Mesodermal cell (in vitro differentiated cells): Measurements from ENCODE around the gene WASL.
A peak's percentile ranks its signal among the peaks of the same experiment; 100 is the strongest.
"Not testable (repeated sequence)": the region's sequence is repeated elsewhere in the genome, so short reads cannot be mapped to it uniquely, and the experiment has no call there.

Experiments used
- H3K27ac ChIP-seq: 2 replicates; pipeline ENCODE4 v1.7.0; 2013; ENCODE audit warnings: mild to moderate bottlenecking, low read depth, low read length, moderate library complexity; ENCODE audit not compliant: severe bottlenecking
- H3K36me3 ChIP-seq: 2 replicates; pipeline ENCODE4 v1.7.1; 2013; ENCODE audit warnings: mild to moderate bottlenecking, low read length, moderate library complexity; ENCODE audit not compliant: control insufficient read depth, insufficient read depth
- H3K4me1 ChIP-seq: one replicate; pipeline ENCODE4 v1.7.1; 2013; ENCODE audit warnings: mild to moderate bottlenecking, low read length; ENCODE audit not compliant: insufficient read depth, control insufficient read depth, poor library complexity, severe bottlenecking
- H3K4me3 ChIP-seq: 2 replicates; pipeline ENCODE4 v1.7.0; 2013; ENCODE audit warnings: low read length, control low read depth, mild to moderate bottlenecking; ENCODE audit not compliant: insufficient read depth, poor library complexity, severe bottlenecking; ENCODE audit errors: extremely low read depth
- H3K9me3 ChIP-seq: 2 replicates; pipeline ENCODE4 v1.7.1; 2013; ENCODE audit warnings: mild to moderate bottlenecking, low read length, moderate library complexity; ENCODE audit not compliant: control insufficient read depth
- WGBS, 2 experiments: methylation state at CpG; one replicate each; pipeline ENCODE4 v1.1.5; 2013; ENCODE audit warnings: missing lambda C conversion rate in 2 of 2; ENCODE audit not compliant: insufficient coverage in 2 of 2; 5-methylcytosine and 5-hydroxymethylcytosine counted together

The WASL gene

GRCh38 chr7:123734498-123734897 is 14.3 kb downstream of the WASL start:
- Histone ChIP-seq H3K4me1 (no peaks in the 10 kb centered on the region), H3K27ac (no peak overlapping the region), H3K9me3 (peaks cover 3% of the 10 kb centered on the region), H3K4me3 (no peak overlapping the region), H3K36me3 (peaks cover 4% of the 10 kb centered on the region)
- WGBS, 2 experiments, result no CpG with 5 or more reads among the region's 3 CpGs

GRCh38 chr7:123732413-123733091 is 16.3 kb downstream of the WASL start:
- H3K4me3 ChIP-seq, result no peak overlapping the region
- H3K36me3 ChIP-seq, result peaks cover 4% of the 10 kb centered on the region
- H3K9me3 ChIP-seq, result peaks cover 3% of the 10 kb centered on the region
- peaks cover under 1% of the 10 kb centered on the region for H3K4me1 ChIP-seq
- WGBS, 2 experiments, result 88 to 89% methylated on average over 1 of the region's 3 CpGs
- H3K27ac ChIP-seq, result no peak overlapping the region

GRCh38 chr7:123729218-123729578 is 19.6 kb downstream of the WASL start:
- H3K27ac ChIP-seq, result no peak overlapping the region
- H3K36me3 ChIP-seq, result peaks cover 1% of the 10 kb centered on the region
- WGBS, 2 experiments, result no CpG with 5 or more reads among the region's 1 CpG
- peaks cover 10% of the 10 kb centered on the region for H3K4me1 ChIP-seq
- H3K4me3 ChIP-seq, result no peak overlapping the region
- peaks cover 3% of the 10 kb centered on the region for H3K9me3 ChIP-seq

- no peaks in the 10 kb centered on the region for H3K9me3 ChIP-seq
- no peak overlapping the region for H3K4me3 ChIP-seq
- peaks cover 17% of the 10 kb centered on the region for H3K4me1 ChIP-seq
- H3K36me3 ChIP-seq, result no peaks in the 10 kb centered on the region
- WGBS, 2 experiments, result 82% methylated on average over 1 of the region's 4 CpGs; no CpG with 5 or more reads in 1 of the 2 experiments
- H3K27ac ChIP-seq, result no peak overlapping the region
These were observed 21.5 kb downstream of the WASL start for GRCh38 chr7:123727071-123727837.

GRCh38 chr7:123725586-123726171 is 23.1 kb downstream of the WASL start:
- Histone ChIP-seq H3K36me3 (no peaks in the 10 kb centered on the region), H3K4me1 (peaks cover 17% of the 10 kb centered on the region), H3K4me3 (no peak overlapping the region), H3K27ac (no peak overlapping the region), H3K9me3 (no peaks in the 10 kb centered on the region)
- WGBS, 2 experiments, result 0% methylated on average over 1 of the region's 1 CpG; no CpG with 5 or more reads in 1 of the 2 experiments

GRCh38 chr7:123724817-123725253 is 24.0 kb downstream of the WASL start:
- H3K27ac ChIP-seq, result no peak overlapping the region
- peaks cover 17% of the 10 kb centered on the region for H3K4me1 ChIP-seq
- H3K4me3 ChIP-seq, result no peak overlapping the region
- no CpG with 5 or more reads among the region's 3 CpGs for WGBS, 2 experiments
- H3K36me3 ChIP-seq, result no peaks in the 10 kb centered on the region
- H3K9me3 ChIP-seq, result no peaks in the 10 kb centered on the region

- Histone ChIP-seq H3K27ac (no peak overlapping the region), H3K4me1 (peaks cover 17% of the 10 kb centered on the region), H3K4me3 (no peak overlapping the region), H3K36me3 (no peaks in the 10 kb centered on the region), H3K9me3 (no peaks in the 10 kb centered on the region)
- 74 to 94% methylated on average over 2 of the region's 3 CpGs for WGBS, 2 experiments
These were observed 24.9 kb downstream of the WASL start for GRCh38 chr7:123723913-123724312.

- not testable (repeated sequence) for H3K9me3 ChIP-seq, H3K36me3 ChIP-seq, H3K27ac ChIP-seq, H3K4me3 ChIP-seq
- 100% methylated on average over 1 of the region's 3 CpGs for WGBS, 2 experiments
- H3K4me1 ChIP-seq, result peaks cover 17% of the 10 kb centered on the region
These were observed 28.3 kb downstream of the WASL start for GRCh38 chr7:123720527-123720926.

GRCh38 chr7:123719197-123719721 is 29.5 kb downstream of the WASL start:
- Histone ChIP-seq H3K27ac (peak overlapping the region; percentile 16), H3K4me1 (peaks cover 23% of the 10 kb centered on the region), H3K4me3 (no peak overlapping the region), H3K9me3 (no peaks in the 10 kb centered on the region), H3K36me3 (no peaks in the 10 kb centered on the region)
- WGBS, 2 experiments, result 80 to 100% methylated on average over 1 to 2 of the region's 2 CpGs

- H3K36me3 ChIP-seq, result no peaks in the 10 kb centered on the region
- peaks cover 18% of the 10 kb centered on the region for H3K4me1 ChIP-seq
- 100% methylated on average over 2 of the region's 4 CpGs; no CpG with 5 or more reads in 1 of the 2 experiments for WGBS, 2 experiments
- H3K27ac ChIP-seq, result no peak overlapping the region
- H3K9me3 ChIP-seq, result no peaks in the 10 kb centered on the region
- H3K4me3 ChIP-seq, result no peak overlapping the region
These were observed 30.0 kb downstream of the WASL start for GRCh38 chr7:123718773-123719172.
